MM.1S (cell line): ENCODE data around the gene SORCS2.

ENCODE experiments used
- EZH2 ChIP-seq: fragments of 300-600 bp; sonication (generic); optimal IDR thresholded peaks from 2 replicates; pipeline ENCODE3; 2017; ENCODE audit warnings: low read depth, mild to moderate bottlenecking, antibody characterized with exemption, low read length, mixed read lengths
- EZH2phosphoT487 ChIP-seq: fragments of 300-600 bp; sonication (generic); IDR thresholded peaks from 2 replicates; pipeline ENCODE4 v1.6.1; 2018; ENCODE audit warnings: antibody characterized with exemption, low read length
- TF ChIP-seq, protein P1 (sequence below): fragments of 300-600 bp; sonication (generic); IDR thresholded peaks from 2 replicates; pipeline ENCODE4 v1.5.1; 2016; ENCODE audit warnings: antibody characterized with exemption, low read length, mixed read lengths

DNA sequence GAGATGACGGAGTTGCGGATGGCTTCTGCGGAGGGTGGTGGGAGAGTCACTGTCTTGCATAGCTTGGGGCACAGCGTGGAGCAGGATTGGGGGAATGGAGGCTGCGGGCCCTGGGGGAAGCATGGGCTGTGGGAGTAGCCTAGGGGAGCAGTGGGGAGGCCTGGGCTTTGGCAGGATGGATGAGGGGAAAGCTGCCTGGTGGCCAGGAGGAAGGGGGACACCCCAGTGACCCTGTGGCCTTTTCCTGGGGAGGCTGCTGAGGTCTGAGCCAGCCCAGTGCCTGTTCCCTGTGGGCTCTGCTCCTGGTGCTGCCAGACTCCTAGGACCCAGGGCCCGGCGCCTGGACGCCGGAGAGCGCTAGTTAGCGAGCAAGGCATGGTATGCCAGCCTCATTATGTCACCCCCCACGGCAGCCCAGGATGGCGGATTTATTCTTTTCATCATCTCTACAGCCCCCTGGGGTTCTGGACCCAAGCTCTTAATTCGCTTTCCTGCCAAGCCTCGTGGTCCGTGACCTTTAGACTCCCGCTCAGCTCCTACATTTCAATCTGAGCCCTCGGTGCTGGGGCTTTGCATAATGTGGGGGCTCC lies 39.8 kb downstream of the SORCS2 start:
- TF ChIP-seq, protein P1, sequence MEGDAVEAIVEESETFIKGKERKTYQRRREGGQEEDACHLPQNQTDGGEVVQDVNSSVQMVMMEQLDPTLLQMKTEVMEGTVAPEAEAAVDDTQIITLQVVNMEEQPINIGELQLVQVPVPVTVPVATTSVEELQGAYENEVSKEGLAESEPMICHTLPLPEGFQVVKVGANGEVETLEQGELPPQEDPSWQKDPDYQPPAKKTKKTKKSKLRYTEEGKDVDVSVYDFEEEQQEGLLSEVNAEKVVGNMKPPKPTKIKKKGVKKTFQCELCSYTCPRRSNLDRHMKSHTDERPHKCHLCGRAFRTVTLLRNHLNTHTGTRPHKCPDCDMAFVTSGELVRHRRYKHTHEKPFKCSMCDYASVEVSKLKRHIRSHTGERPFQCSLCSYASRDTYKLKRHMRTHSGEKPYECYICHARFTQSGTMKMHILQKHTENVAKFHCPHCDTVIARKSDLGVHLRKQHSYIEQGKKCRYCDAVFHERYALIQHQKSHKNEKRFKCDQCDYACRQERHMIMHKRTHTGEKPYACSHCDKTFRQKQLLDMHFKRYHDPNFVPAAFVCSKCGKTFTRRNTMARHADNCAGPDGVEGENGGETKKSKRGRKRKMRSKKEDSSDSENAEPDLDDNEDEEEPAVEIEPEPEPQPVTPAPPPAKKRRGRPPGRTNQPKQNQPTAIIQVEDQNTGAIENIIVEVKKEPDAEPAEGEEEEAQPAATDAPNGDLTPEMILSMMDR: no peak
- TF ChIP-seq EZH2: no peak
- TF ChIP-seq EZH2phosphoT487: no peak
